ENCODE results near the gene FADS2.

The FADS2 gene

GRCh38 chr11:61842528-61842820 is 14.4 kb downstream of the FADS2 start:
- DNase-seq (ENCODE audit: low read depth, low spot score): no peak
- no peak overlapping the region for H3K27ac ChIP-seq

GRCh38 chr11:61844909-61845565 is 16.9 kb downstream of the FADS2 start:
- no peak overlapping the region for H3K27ac ChIP-seq
- DNase-seq (ENCODE audit: low read depth, low spot score): no peak

- H3K27ac ChIP-seq: no peak overlapping the region
- no peak for DNase-seq (ENCODE audit: low read depth, low spot score)
Observed at GRCh38 chr11:61846362-61847020, 18.4 kb downstream of the FADS2 start.

GRCh38 chr11:61847914-61848581 is 19.9 kb downstream of the FADS2 start:
- H3K27ac ChIP-seq: no peak overlapping the region
- DNase-seq (ENCODE audit: low read depth, low spot score): no peak

- H3K27ac ChIP-seq: no peak overlapping the region
Observed at GRCh38 chr11:61848631-61849030, 20.5 kb downstream of the FADS2 start.

GRCh38 chr11:61850687-61851086 is 22.6 kb downstream of the FADS2 start:
- no peak overlapping the region for H3K27ac ChIP-seq
- no peak for DNase-seq (ENCODE audit: low read depth, low spot score)

More at GRCh38 chr11:61848631-61849030, 20.5 kb downstream of the FADS2 start:
- DNase-seq (ENCODE audit: low read depth, low spot score): no peak

- DNase-seq (ENCODE audit: low read depth, low spot score): no peak
- no peak overlapping the region for H3K27ac ChIP-seq
Observed at GRCh38 chr11:61851113-61851899, 23.2 kb downstream of the FADS2 start.

GRCh38 chr11:61851900-61852295 is 23.8 kb downstream of the FADS2 start:
- no peak overlapping the region for H3K27ac ChIP-seq
- DNase-seq (ENCODE audit: low read depth, low spot score): no peak

- DNase-seq (ENCODE audit: low read depth, low spot score): no peak
- H3K27ac ChIP-seq: no peak overlapping the region
Observed at GRCh38 chr11:61853698-61854169, 25.6 kb downstream of the FADS2 start.

- no peak overlapping the region for H3K27ac ChIP-seq
- DNase-seq (ENCODE audit: low read depth, low spot score): no peak
Observed at GRCh38 chr11:61854206-61854895, 26.3 kb downstream of the FADS2 start.

- no peak overlapping the region for H3K27ac ChIP-seq
- no peak for DNase-seq (ENCODE audit: low read depth, low spot score)
Observed at GRCh38 chr11:61854966-61855714, 27.0 kb downstream of the FADS2 start.

- H3K27ac ChIP-seq: no peak overlapping the region
- no peak for DNase-seq (ENCODE audit: low read depth, low spot score)
Observed at GRCh38 chr11:61855939-61856680, 28.0 kb downstream of the FADS2 start.

GRCh38 chr11:61860054-61860903 is 32.2 kb downstream of the FADS2 start:
- H3K27ac ChIP-seq: no peak overlapping the region
- no peak for DNase-seq (ENCODE audit: low read depth, low spot score)

GRCh38 chr11:61861634-61862033 is 33.5 kb downstream of the FADS2 start:
- no peak for DNase-seq (ENCODE audit: low read depth, low spot score)
- H3K27ac ChIP-seq: no peak overlapping the region

GRCh38 chr11:61862714-61863547 is 34.8 kb downstream of the FADS2 start:
- no peak for DNase-seq (ENCODE audit: low read depth, low spot score)
- no peak overlapping the region for H3K27ac ChIP-seq

- H3K27ac ChIP-seq: no peak overlapping the region
- no peak for DNase-seq (ENCODE audit: low read depth, low spot score)
Observed at GRCh38 chr11:61863548-61864081, 35.5 kb downstream of the FADS2 start.

Data from epithelial cell of prostate (primary cell).